Activated CD4-positive, alpha-beta T cell treated with anti-CD3 and anti-CD28 coated beads for 48 hours (primary cell): ENCODE data around the gene OR8B8.
"Not testable (repeated sequence)": the region's sequence is repeated elsewhere in the genome, so short reads cannot be mapped to it uniquely, and the experiment has no call there.

Experiments used
- DNase-seq: peaks from one replicate; pipeline ENCODE4 v3.0.0-alpha.2; 2020

OR8B8 gene

DNA sequence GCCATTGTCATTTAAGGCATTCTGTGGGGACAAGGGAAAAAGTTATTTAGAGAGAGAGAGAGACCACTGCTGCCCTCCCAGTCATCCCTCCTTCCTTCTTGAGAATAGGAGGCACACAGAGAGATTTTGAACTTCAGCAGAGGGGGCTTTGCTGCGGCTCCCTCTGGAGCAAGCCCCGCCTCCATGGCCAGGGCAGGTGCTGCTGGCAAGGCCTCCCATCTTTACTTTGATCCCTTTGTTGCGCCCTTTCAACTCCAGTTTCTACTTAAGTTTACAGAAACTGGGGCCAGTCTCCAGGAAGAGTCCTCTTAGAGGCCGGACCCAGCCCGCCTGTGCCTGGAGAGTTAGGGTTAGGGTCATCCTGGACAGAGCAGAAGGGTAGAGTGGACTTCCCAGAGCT, 4.4 kb downstream of the OR8B8 start:
- DNase-seq: no peak

DNA sequence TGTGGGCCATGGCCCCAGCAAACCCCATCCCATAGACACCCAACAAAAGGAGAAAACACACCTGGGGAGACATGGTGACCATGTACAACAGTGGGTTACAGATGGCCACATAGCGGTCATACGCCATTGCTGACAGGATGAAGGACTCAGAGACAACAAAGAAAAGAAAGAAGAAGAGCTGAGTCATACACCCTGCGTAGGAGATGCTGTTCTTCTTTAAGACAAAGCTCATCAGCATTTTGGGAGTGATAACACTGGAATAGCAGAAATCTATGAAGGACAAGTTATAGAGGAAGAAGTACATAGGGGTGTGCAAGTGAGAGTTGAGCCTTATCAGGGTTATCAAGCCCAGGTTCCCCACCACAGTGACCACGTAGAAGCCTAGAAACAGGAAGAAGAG, 4.9 kb downstream of the OR8B8 start:
- DNase-seq: no peak

DNA sequence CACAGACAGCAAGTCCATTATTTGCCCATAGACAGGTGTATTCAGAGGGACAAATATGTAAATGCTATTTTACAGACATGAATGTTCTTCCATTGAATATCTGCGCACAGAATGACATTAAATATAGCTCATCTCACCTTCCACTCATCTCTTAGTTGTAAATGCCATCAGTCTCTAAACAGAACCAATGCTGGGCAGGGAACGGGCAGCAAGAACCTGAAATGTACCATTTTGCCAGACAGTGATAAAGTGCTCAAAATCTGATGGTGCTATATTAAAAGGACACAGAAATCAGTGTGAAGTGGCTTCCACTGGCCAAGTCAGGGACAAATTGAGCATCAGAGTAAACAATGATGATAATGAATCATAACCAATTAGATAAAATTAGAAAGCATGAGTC, 10.8 kb downstream of the OR8B8 start:
- DNase-seq: no peak

DNA sequence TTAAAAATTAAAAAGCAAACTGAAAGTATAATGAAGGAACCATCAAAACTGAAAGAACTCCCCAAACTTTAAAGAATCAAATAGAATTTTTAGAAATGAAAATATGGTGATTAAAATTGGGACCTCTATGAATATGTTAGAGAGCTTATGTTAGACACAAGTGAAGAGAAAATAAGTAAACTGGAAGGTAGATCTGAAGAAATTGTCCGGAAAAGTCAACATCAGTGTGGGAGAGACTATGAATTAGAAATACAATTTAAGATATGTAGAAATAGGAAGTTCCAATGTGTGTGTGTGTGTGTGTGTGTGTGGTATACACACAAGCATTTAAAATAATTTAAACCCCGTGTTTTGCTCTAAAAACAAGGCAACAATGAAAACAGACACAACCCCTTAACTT, 15.9 kb downstream of the OR8B8 start:
- no peak for DNase-seq

DNA sequence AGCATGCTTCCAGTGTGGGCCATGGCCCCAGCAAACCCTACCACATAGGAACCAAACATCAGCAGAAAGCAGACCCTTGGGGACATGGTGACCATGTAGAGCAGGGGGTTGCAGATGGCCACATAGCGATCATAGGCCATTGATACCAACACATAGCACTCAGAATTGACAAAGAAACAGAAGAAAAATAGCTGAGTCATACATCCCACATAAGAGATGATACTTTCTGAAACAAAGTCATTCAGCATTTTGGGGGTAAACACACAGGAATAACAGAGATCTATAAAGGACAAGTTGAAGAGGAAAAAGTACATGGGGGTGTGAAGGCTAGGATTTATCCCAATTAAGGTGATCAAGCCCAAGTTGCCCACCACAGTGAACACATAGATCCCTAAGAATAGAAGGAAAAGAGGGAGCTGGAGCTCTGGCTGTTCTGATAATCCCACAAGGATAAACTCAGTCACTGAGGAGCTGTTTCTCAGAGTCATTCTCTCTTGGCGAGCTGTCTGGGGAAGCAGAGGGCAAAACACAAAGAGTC, 21.0 kb downstream of the OR8B8 start, which contains the start of gene OR8B4:
Gene OR8B4, minus strand, starts transcription at position 488 of the 538 bp plus-strand sequence. Its CDS starts 0 bp downstream, at position 488.
- DNase-seq: no peak

DNA sequence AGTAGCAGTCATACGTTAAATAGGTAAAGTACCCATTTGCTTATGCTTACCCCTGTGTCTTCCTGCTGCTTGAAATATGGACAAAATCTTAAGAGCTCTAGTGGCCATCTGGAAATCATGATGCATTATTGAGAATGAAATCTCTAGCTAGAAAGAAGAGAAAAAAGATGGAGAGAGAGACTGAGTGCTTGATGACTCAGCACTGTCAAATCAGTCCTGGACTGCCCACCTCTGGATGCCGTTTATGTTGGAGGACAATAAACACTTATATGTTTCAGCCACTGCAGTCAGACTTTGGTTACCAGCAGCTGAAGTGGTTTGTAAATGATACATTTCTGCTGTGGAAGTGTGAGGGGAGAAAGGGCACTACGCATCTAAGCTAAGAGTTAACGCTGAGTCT, 24.5 kb downstream of the OR8B8 start:
- DNase-seq: no peak

DNA sequence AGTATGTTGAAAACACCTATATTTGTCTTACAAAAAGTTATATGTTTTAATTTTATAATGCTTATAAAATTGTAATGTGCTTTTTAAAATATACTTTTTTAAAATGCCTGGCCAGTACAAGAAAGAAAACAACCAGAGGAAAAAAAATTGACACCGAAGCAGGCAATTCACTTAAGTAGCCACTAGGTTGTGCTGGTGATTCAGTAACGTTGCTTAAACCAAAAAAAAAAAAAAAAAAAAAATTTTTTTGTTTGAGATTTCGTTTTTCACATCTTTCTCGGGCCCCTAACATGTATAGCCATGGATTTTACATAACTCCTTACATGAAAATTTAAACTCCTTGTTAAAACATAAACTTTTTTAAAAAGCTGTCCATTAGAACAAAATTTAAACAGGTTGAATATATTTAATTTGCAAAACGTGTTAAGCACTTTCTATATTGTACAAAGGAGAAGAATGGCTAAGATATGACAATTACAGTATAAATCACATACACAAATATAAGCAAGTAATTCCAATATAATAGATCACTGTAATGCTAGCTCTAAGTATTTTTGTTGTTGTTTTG, 30.1 kb downstream of the OR8B8 start:
- no peak for DNase-seq

DNA sequence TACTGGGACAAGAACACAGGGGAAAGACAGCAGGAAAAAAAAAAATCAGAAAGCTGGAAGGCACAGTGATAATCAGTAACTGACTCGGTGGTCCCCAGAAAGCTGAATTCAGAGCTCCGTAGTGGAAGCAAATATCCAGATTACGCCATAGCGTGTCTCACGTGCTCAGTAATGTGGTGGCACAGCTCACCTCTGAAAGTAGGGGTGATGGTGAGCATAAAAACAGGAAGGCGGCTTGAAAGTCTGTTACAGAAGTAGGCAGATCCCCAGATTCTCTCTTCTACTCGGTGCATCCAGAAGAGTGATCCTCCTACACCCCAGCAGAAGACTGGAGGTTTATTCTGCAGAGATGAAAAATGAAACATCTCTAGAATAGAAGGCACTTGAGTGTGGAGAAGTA, 35.6 kb downstream of the OR8B8 start:
- DNase-seq: no peak

DNA sequence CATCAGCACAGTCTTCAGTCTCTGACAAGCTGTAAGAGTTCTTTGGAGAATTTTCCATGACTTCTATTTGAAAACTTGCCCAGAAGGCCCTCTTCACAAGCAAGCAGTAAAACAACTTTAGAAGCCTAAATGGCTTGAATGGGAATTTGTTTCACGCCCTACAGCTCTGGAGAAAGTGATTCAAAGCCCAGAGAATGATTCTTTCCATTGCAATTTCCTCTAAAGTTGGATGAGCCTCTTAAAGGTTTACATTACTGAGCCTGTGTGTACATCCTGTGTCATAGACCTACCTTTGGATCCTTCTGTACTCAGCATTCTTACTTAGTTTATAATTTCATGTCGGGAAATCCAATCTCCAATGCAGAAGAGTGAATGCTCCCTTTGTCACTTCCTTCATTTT, 39.9 kb downstream of the OR8B8 start:
- DNase-seq: no peak

DNA sequence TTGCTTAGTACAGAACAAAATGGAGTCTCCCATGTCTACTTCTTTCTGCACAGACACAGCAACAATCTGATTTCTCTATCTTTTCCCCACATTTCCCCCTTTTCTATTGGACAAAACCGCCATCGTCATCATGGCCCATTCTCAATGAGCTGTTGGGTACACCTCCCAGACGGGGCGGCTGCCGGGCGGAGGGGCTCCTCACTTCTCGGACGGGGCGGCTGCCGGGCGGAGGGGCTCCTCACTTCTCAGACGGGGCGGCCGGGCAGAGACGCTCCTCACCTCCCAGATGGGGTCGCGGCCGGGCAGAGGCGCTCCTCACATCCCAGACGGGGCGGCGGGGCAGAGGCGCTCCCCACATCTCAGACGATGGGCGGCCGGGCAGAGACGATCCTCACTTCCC, 42.3 kb downstream of the OR8B8 start:
- DNase-seq: not testable (repeated sequence)

DNA sequence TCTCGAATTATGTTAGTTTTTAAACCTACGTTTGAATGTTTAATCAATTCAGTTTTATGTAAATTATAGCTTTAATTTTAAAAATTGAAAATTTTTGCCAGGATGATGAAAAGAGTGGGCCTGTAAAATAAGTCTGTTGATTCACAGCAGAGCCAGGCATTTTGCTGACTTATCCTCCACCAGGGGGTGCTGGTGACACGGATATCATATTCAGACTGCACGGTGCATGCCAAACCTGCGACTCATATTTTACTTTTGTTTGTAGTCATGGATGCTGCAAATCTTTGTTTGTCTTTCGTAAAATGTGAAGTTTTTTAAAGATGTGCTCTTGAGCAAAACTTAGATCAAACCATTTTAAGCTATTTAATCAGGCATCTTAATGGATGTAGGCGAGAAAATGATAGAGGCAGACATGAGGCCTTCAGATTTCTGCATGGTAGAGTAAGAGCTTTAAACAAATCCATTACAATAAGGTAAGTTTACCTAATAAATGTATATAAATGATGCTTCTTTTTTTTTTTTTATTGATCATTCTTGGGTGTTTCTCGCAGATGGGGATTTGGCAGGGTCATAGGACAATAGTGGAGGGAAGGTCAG, 43.1 kb downstream of the OR8B8 start:
- DNase-seq: peak; percentile 76

DNA sequence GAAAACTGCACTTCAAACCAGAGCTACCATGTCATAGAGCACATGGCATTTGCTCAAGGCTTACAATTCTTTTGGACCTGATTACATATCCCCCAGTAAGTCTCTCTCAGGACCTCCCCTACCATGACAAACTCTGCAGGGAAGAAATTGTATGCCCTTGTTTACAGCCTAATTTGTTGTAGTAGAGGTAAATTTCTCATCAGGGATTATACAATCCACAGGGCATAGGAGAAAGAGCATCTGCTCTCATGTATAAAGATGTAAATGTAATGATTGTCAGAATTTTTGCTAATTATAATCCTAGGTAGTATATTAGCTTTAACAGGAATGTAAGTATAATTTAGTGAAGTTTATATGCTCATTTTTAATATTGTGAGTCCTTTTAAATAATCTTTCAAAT, 46.6 kb downstream of the OR8B8 start, which contains the start of gene OR8B3:
Gene OR8B3, minus strand, starts transcription at position 101 of the 400 bp plus-strand sequence. CDS start 1,673 bp downstream, outside the sequence.
- DNase-seq: no peak

DNA sequence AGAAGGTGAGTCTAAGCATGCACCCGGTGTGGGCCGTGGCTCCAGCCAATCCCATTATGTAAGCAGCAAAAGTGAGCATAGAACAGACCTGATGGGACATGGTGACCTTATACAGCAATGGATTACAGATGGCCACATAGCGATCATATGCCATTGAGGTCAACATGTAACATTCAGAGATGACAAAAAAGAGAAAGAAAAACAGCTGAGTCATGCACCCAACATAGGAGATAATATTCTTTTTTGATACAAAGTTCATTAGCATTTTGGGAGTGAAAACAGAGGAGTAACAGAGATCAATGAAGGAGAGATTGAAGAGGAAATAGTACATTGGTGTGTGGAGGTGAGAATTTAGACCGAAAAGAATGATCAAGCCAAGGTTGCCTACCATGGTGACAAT, 48.6 kb downstream of the OR8B8 start:
- not testable (repeated sequence) for DNase-seq

DNA sequence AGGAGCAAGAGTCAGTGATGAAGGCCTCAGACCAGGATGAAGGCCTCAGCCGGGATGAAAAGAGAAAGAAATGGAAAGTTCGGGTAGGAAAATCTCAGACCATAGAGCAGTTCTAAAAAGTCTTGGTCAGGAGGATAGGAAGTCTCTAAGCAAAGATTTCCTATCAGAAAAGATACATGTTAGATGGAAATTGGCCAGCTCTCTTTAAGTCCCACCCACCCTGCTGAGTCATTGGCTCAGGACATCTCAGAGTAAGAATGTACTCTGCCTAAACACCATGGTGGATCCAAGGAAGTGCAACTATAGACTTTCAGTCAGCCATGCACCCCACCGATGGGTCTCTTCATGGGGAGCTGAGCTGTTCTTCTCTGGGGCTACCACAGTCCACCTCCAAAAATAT, 51.1 kb downstream of the OR8B8 start:
- no peak for DNase-seq
